Muscle layer of colon (tissue), 2 donors: Measurements from ENCODE around the gene FMOD.
"Not testable (repeated sequence)": the region's sequence is repeated elsewhere in the genome, so short reads cannot be mapped to it uniquely, and the experiment has no call there.

ENCODE experiments used
- H3K27ac ChIP-seq: one replicate; pipeline ENCODE4 v1.7.0; 2013; ENCODE audit warnings: low read depth, mild to moderate bottlenecking, low read length, moderate library complexity
- H3K27me3 ChIP-seq, 2 donors: one replicate each; pipeline ENCODE4 v1.7.0; 2013; ENCODE audit warnings: low read length in 2 of 2, mild to moderate bottlenecking in 2 of 2; ENCODE audit not compliant: insufficient read depth in 2 of 2, control insufficient read depth in 1 of 2
- H3K36me3 ChIP-seq: one replicate; pipeline ENCODE4 v1.7.0; 2013; ENCODE audit warnings: mild to moderate bottlenecking, low read length; ENCODE audit not compliant: insufficient read depth
- H3K4me1 ChIP-seq: one replicate; pipeline ENCODE4 v1.7.0; 2013; ENCODE audit warnings: mild to moderate bottlenecking, low read length; ENCODE audit not compliant: insufficient read depth
- H3K4me3 ChIP-seq, 2 donors: one replicate each; pipeline ENCODE4 v1.7.0; 2013; ENCODE audit warnings: low read length in 2 of 2, low read depth in 1 of 2, mild to moderate bottlenecking in 1 of 2, moderate library complexity in 1 of 2
- H3K9ac ChIP-seq: one replicate; pipeline ENCODE4 v1.7.0; 2013; ENCODE audit warnings: low read length
- H3K9me3 ChIP-seq: one replicate; pipeline ENCODE4 v1.7.0; 2013; ENCODE audit warnings: mild to moderate bottlenecking, low read length
- donor health status: abdominal sarcoma.
- donor health status: Adenocarcinoma of cecum.

FMOD gene

GRCh38 chr1:203323587-203323986 is 27.3 kb downstream of the FMOD start:
- Histone ChIP-seq H3K27me3 (no peaks in the 10 kb centered on the region), H3K27ac (no peak overlapping the region), H3K9me3 (no peaks in the 10 kb centered on the region), H3K4me3 (no peak overlapping the region), H3K36me3 (no peaks in the 10 kb centered on the region), H3K4me1 (peaks cover 29% of the 10 kb centered on the region), H3K9ac (no peak overlapping the region)

- Histone ChIP-seq H3K36me3 (no peaks in the 10 kb centered on the region), H3K9me3 (no peaks in the 10 kb centered on the region), H3K27me3 (no peaks in the 10 kb centered on the region), H3K9ac (no peak overlapping the region), H3K4me1 (peaks cover 23% of the 10 kb centered on the region), H3K27ac (no peak overlapping the region), H3K4me3 (no peak overlapping the region)
Observed at GRCh38 chr1:203322500-203323179, 28.3 kb downstream of the FMOD start.

GRCh38 chr1:203321273-203322052 is 29.5 kb downstream of the FMOD start:
- peaks cover 16% of the 10 kb centered on the region for H3K4me1 ChIP-seq
- no peak overlapping the region for H3K4me3 ChIP-seq
- H3K9ac ChIP-seq = no peak overlapping the region
- H3K27me3 ChIP-seq = no peaks in the 10 kb centered on the region
- H3K27ac ChIP-seq = no peak overlapping the region
- no peaks in the 10 kb centered on the region for H3K9me3 ChIP-seq
- no peaks in the 10 kb centered on the region for H3K36me3 ChIP-seq

DNA sequence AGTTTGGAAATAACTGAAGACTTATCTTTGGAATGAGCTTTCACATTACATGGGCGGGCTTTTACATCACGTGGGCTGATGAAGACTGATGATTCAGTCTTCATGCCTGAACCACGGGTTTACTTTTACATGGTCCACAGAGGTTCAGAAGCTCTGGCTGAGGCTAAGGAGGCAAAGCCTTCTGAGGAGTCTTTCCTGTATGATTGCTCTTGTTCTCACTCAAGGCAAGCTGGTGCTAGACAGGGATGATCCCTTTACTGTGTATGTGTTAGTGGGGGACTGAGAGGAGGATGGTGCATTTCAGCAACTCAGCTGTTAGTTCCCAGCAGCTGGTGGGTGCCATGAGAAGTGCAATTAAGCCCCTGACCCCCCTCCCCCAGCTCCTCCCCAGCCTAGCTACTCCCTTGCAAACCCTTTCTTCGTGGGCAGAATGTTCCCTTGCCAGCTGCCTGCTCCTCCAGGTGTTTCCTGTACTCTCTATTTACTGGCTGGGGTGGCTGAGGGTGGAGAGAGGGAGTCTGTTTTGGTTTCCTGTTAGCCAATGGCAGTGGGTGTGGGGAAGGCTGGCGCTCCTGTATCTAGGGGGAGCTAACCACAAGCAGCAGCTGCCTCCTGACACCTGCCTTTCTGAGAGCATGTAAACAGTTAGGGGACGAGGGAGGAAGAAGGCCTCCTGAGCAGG is 30.2 kb downstream of the FMOD start:
- no peak overlapping the region for H3K9ac ChIP-seq
- H3K4me3 ChIP-seq = no peak overlapping the region
- no peaks in the 10 kb centered on the region for H3K36me3 ChIP-seq
- H3K27ac ChIP-seq = no peak overlapping the region
- no peaks in the 10 kb centered on the region for H3K27me3 ChIP-seq
- H3K9me3 ChIP-seq = no peaks in the 10 kb centered on the region
- peaks cover 14% of the 10 kb centered on the region for H3K4me1 ChIP-seq

GRCh38 chr1:203318229-203318517 is 32.7 kb downstream of the FMOD start:
- Histone ChIP-seq H3K27ac (no peak overlapping the region), H3K27me3 (no peaks in the 10 kb centered on the region), H3K4me3 (no peak overlapping the region), H3K9ac (no peak overlapping the region), H3K9me3 (no peaks in the 10 kb centered on the region), H3K4me1 (no peaks in the 10 kb centered on the region), H3K36me3 (no peaks in the 10 kb centered on the region)

- H3K27ac ChIP-seq = no peak overlapping the region
- no peaks in the 10 kb centered on the region for H3K4me1 ChIP-seq
- H3K4me3 ChIP-seq = no peak overlapping the region
- no peaks in the 10 kb centered on the region for H3K36me3 ChIP-seq
- no peak overlapping the region for H3K9ac ChIP-seq
- H3K27me3 ChIP-seq = no peaks in the 10 kb centered on the region
- no peaks in the 10 kb centered on the region for H3K9me3 ChIP-seq
Observed at GRCh38 chr1:203317429-203318228, 33.3 kb downstream of the FMOD start.

GRCh38 chr1:203316626-203317093 is 34.3 kb downstream of the FMOD start:
- Histone ChIP-seq H3K27ac (no peak overlapping the region), H3K36me3 (no peaks in the 10 kb centered on the region), H3K4me1 (no peaks in the 10 kb centered on the region), H3K9me3 (no peaks in the 10 kb centered on the region), H3K9ac (no peak overlapping the region), H3K27me3 (no peaks in the 10 kb centered on the region), H3K4me3 (no peak overlapping the region)

- not testable (repeated sequence) for H3K9me3 ChIP-seq, H3K27ac ChIP-seq, H3K4me3 ChIP-seq, H3K9ac ChIP-seq, H3K27me3 ChIP-seq
- H3K36me3 ChIP-seq = peaks cover 12% of the 10 kb centered on the region
- H3K4me1 ChIP-seq = peaks cover 12% of the 10 kb centered on the region
Observed at GRCh38 chr1:203314025-203314759, 36.7 kb downstream of the FMOD start.

- H3K4me1 ChIP-seq = peaks cover 29% of the 10 kb centered on the region
- no peak overlapping the region for H3K9ac ChIP-seq
- peaks cover 29% of the 10 kb centered on the region for H3K36me3 ChIP-seq
- H3K27ac ChIP-seq = no peak overlapping the region
- H3K4me3 ChIP-seq = no peak overlapping the region
- no peaks in the 10 kb centered on the region for H3K9me3 ChIP-seq
- H3K27me3 ChIP-seq = no peaks in the 10 kb centered on the region
Observed at GRCh38 chr1:203311368-203312301, 39.3 kb downstream of the FMOD start.

DNA sequence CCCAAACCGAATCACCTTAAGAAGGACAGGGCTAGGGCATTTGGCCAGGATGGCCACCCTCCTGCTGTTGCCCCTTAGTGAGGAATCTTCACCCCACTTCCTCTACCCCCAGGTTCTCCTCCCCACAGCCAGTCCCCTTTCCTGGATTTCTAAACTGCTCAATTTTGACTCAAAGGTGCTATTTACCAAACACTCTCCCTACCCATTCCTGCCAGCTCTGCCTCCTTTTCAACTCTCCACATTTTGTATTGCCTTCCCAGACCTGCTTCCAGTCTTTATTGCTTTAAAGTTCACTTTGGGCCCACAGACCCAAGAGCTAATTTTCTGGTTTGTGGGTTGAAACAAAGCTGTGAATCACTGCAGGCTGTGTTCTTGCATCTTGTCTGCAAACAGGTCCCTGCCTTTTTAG is 42.0 kb downstream of the FMOD start:
- Histone ChIP-seq H3K27ac (peak overlapping the region; percentile 98), H3K27me3 (no peaks in the 10 kb centered on the region), H3K9me3 (no peaks in the 10 kb centered on the region), H3K36me3 (peaks cover 29% of the 10 kb centered on the region), H3K4me3 (peak overlapping the region in 1 of 2 donors; percentile 92), H3K9ac (no peak overlapping the region), H3K4me1 (peaks cover 38% of the 10 kb centered on the region)
